HG02571 (cell line): ENCODE results near the gene MANF.
"Not testable (repeated sequence)": the region's sequence is repeated elsewhere in the genome, so short reads cannot be mapped to it uniquely, and the experiment has no call there.

Experiments used
- ATAC-seq: cut with Tn5 transposase; IDR thresholded peaks from one replicate; pipeline ENCODE4 v1.9.1; 2021; ENCODE audit warnings: mild to moderate bottlenecking, moderate library complexity; ENCODE audit not compliant: unreplicated experiment

Gene MANF

GRCh38 chr3:51384726-51385473 lies at the start of gene MANF:
MANF (plus strand) TSS chr3:51385291; CDS start chr3:51385343, 52 bp downstream.
- ATAC-seq = peak; percentile 95

- no peak for ATAC-seq
Measured at GRCh38 chr3:51336261-51336660, 48.8 kb upstream of the MANF start.

- no peak for ATAC-seq
Measured at GRCh38 chr3:51337666-51338065, 47.4 kb upstream of the MANF start.

- no peak for ATAC-seq
Measured at GRCh38 chr3:51338632-51339031, 46.5 kb upstream of the MANF start.

GRCh38 chr3:51340013-51340829 lies 44.9 kb upstream of the MANF start:
- ATAC-seq = no peak

- no peak for ATAC-seq
Measured at GRCh38 chr3:51340989-51341636, 44.0 kb upstream of the MANF start.

GRCh38 chr3:51343918-51344687 lies 41.0 kb upstream of the MANF start:
- no peak for ATAC-seq

GRCh38 chr3:51350751-51351150 lies 34.3 kb upstream of the MANF start:
- no peak for ATAC-seq

GRCh38 chr3:51353131-51353530 lies 32.0 kb upstream of the MANF start:
- ATAC-seq = no peak

GRCh38 chr3:51353691-51354090 lies 31.4 kb upstream of the MANF start:
- ATAC-seq = no peak

GRCh38 chr3:51354172-51354571 lies 30.9 kb upstream of the MANF start:
- ATAC-seq = no peak

- ATAC-seq = no peak
Measured at GRCh38 chr3:51354731-51355615, 30.1 kb upstream of the MANF start.

- ATAC-seq = no peak
Measured at GRCh38 chr3:51355891-51356578, 29.1 kb upstream of the MANF start.

- no peak for ATAC-seq
Measured at GRCh38 chr3:51357856-51358255, 27.2 kb upstream of the MANF start.

GRCh38 chr3:51358981-51359380 lies 26.1 kb upstream of the MANF start:
- no peak for ATAC-seq

- no peak for ATAC-seq
Measured at GRCh38 chr3:51360806-51361205, 24.3 kb upstream of the MANF start.

GRCh38 chr3:51361746-51362145 lies 23.3 kb upstream of the MANF start:
- no peak for ATAC-seq

GRCh38 chr3:51362476-51362875 lies 22.6 kb upstream of the MANF start:
- ATAC-seq = no peak

GRCh38 chr3:51368276-51368675 lies 16.8 kb upstream of the MANF start:
- ATAC-seq = not testable (repeated sequence)
